Keratinocyte (primary cell): ENCODE results near the gene HOXA10. TPM values are rescaled to one million over a fixed set of nuclear protein-coding genes. Genes with fewer than 3 reads are reported as not detected.

Source experiments
- DNase-seq: peaks from one replicate; pipeline ENCODE4 v3.0.0-alpha.2; 2011; ENCODE audit warnings: low read depth, missing footprints, low spot score
- FAIRE-seq: peaks from 2 replicates; lab custom pipeline; 2011; peaks lifted over from hg19 to GRCh38; lab: Jason Lieb, UNC
- H2AFZ ChIP-seq: 2 replicates; pipeline ENCODE4 v1.6.0; 2012; ENCODE audit warnings: low read length, control low read depth, inconsistent platforms; ENCODE audit not compliant: control insufficient read depth
- H3K27ac ChIP-seq: 2 replicates; pipeline ENCODE4 v1.5.1; 2011; ENCODE audit warnings: low read length; ENCODE audit not compliant: control insufficient read depth, insufficient read depth
- H3K27me3 ChIP-seq: 3 replicates; pipeline ENCODE4 v1.6.0; 2011; ENCODE audit warnings: low read length; ENCODE audit not compliant: control insufficient read depth, insufficient read depth; ENCODE audit errors: extremely low read depth
- H3K36me3 ChIP-seq, 2 experiments: 2 replicates in 1 of 2; 3 replicates in 1 of 2; pipeline ENCODE4 v1.5.1; 2011; ENCODE audit warnings: low read length in 2 of 2, mild to moderate bottlenecking in 1 of 2; ENCODE audit not compliant: control insufficient read depth in 2 of 2, insufficient read depth in 2 of 2; ENCODE audit errors: extremely low read depth in 1 of 2
- H3K4me1 ChIP-seq: 3 replicates; pipeline ENCODE4 v1.5.1; 2011; ENCODE audit warnings: low read length; ENCODE audit not compliant: control insufficient read depth, insufficient read depth; ENCODE audit errors: extremely low read depth
- H3K4me2 ChIP-seq: 3 replicates; pipeline ENCODE4 v1.6.0; 2011; ENCODE audit warnings: low read depth, low read length; ENCODE audit not compliant: control insufficient read depth, insufficient read depth; ENCODE audit errors: extremely low read depth
- H3K4me3 ChIP-seq, 3 experiments: fragments of 200-600 bp in 1 of 3; sonication (generic) in 1 of 3; 2 replicates in 2 of 3; 3 replicates in 1 of 3; pipeline ENCODE4 v1.5.1; 2011 to 2016; ENCODE audit warnings: low read length in 3 of 3, mild to moderate bottlenecking in 3 of 3, control low read depth in 2 of 3, inconsistent platforms in 1 of 3, low read depth in 1 of 3, mixed read lengths in 1 of 3, mixed run types in 1 of 3, moderate library complexity in 1 of 3; ENCODE audit not compliant: control insufficient read depth in 2 of 3, insufficient read depth in 2 of 3; ENCODE audit errors: extremely low read depth in 1 of 3
- H3K79me2 ChIP-seq: 2 replicates; pipeline ENCODE4 v1.6.0; 2012; ENCODE audit warnings: low read length; ENCODE audit not compliant: control insufficient read depth, insufficient read depth
- H3K9ac ChIP-seq: 3 replicates; pipeline ENCODE4 v1.6.0; 2011; ENCODE audit warnings: low read length; ENCODE audit not compliant: control insufficient read depth, insufficient read depth; ENCODE audit errors: extremely low read depth
- H3K9me1 ChIP-seq: 3 replicates; pipeline ENCODE4 v1.6.0; 2011; ENCODE audit warnings: low read length; ENCODE audit not compliant: control insufficient read depth, insufficient read depth; ENCODE audit errors: extremely low read depth
- H3K9me3 ChIP-seq: 2 replicates; pipeline ENCODE4 v1.5.1; 2012; ENCODE audit warnings: low read depth, low read length; ENCODE audit not compliant: control insufficient read depth
- H4K20me1 ChIP-seq: 3 replicates; pipeline ENCODE4 v1.6.0; 2011; ENCODE audit warnings: low read length; ENCODE audit not compliant: control insufficient read depth, insufficient read depth; ENCODE audit errors: extremely low read depth
- EZH2 ChIP-seq: IDR thresholded peaks from one replicate; pipeline ENCODE4 v1.6.1; 2012; ENCODE audit warnings: inconsistent platforms, mild to moderate bottlenecking, low read length, moderate library complexity
- dilution Hi-C: fragments of 300-500 bp; cut with MboI; formaldehyde crosslinking; loops from one replicate; pipeline ENCODE4 v1.7.0; 2020; ENCODE audit warnings: low sequenced_read_pairs; ENCODE audit not compliant: extremely low pct_ligation_motif_present
- polyA plus RNA-seq, 5 experiments: library from polyadenylated mRNA; depleted of rRNA in 3 of 5; stranded (reverse) in 3 of 5; stranded (forward) in 1 of 5; unstranded in 1 of 5; fragments of >200 nt; gene quantifications; 1 replicate in 1 of 5; 2 replicates in 3 of 5; 3 replicates in 1 of 5; pipeline versions ENCODE4 v1.2.1 to v1.2.3, GENCODE V29; 2011 to 2012; ENCODE audit warnings: missing spikeins in 2 of 5, low read depth in 1 of 5, low replicate concordance in 1 of 5
- TF ChIP-seq, protein P1 (sequence below), 3 experiments: IDR thresholded peaks in 1 of 3; conservative IDR thresholded peaks in 1 of 3; optimal IDR thresholded peaks in 1 of 3; 2 replicates in 2 of 3; 3 replicates in 1 of 3; pipeline versions ENCODE3 to v1.5.1; 2011; ENCODE audit warnings: low read length in 3 of 3, mild to moderate bottlenecking in 3 of 3, moderate library complexity in 2 of 3, control low read depth in 1 of 3, inconsistent platforms in 1 of 3; ENCODE audit not compliant: insufficient read depth in 2 of 3; ENCODE audit errors: extremely low read depth in 1 of 3

The HOXA10 gene
- polyA plus RNA-seq, 1 donor (not counting 4 experiments of a cell fraction or from before 2014, with no cell fraction given) = 2.4 TPM

DNA sequence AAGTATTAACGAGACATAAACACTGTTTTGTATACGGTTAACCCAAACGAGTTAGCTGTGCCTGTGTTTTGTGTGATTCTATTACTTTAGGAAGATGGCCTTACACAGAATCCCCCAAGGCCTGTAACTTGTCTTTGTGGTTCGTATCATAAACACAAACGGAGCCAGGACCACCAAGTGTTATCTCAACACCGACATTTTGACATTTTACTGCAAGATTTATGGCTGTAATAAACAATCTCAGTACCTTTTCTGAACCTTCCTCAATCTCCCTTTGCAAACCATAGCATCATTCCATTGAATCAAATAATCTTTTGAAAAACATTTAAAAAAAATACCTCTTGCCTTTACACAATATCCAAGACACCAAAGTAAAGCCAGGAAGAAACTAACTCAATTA lies 41.1 kb downstream of the HOXA10 start:
- Histone ChIP-seq H3K79me2 (peaks cover 13% of the 10 kb centered on the region), H3K27ac (no peak overlapping the region), H4K20me1 (no peaks in the 10 kb centered on the region), H3K27me3 (no peaks in the 10 kb centered on the region), H3K4me1 (peaks cover 44% of the 10 kb centered on the region), H3K9ac (no peak overlapping the region), H3K9me3 (no peaks in the 10 kb centered on the region), H2AFZ (no peak overlapping the region), H3K4me2 (no peak overlapping the region), H3K36me3 (no peaks in the 10 kb centered on the region), H3K4me3 (no peak overlapping the region), H3K9me1 (no peaks in the 10 kb centered on the region)
- FAIRE-seq = no peak
- no peak for TF ChIP-seq EZH2
- TF ChIP-seq, protein P1, sequence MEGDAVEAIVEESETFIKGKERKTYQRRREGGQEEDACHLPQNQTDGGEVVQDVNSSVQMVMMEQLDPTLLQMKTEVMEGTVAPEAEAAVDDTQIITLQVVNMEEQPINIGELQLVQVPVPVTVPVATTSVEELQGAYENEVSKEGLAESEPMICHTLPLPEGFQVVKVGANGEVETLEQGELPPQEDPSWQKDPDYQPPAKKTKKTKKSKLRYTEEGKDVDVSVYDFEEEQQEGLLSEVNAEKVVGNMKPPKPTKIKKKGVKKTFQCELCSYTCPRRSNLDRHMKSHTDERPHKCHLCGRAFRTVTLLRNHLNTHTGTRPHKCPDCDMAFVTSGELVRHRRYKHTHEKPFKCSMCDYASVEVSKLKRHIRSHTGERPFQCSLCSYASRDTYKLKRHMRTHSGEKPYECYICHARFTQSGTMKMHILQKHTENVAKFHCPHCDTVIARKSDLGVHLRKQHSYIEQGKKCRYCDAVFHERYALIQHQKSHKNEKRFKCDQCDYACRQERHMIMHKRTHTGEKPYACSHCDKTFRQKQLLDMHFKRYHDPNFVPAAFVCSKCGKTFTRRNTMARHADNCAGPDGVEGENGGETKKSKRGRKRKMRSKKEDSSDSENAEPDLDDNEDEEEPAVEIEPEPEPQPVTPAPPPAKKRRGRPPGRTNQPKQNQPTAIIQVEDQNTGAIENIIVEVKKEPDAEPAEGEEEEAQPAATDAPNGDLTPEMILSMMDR (optimal IDR thresholded peaks at IDR 0.05 in 1 of 3, IDR thresholded peaks at IDR 0.05 in 1 of 3, conservative IDR thresholded peaks at IDR 0.05 in 1 of 3; ENCODE audit: extremely low read depth in 1 of 3, insufficient read depth in 2 of 3, low read length in 3 of 3) = no peak
- dilution Hi-C loops = no loop called here
- DNase-seq = no peak

DNA sequence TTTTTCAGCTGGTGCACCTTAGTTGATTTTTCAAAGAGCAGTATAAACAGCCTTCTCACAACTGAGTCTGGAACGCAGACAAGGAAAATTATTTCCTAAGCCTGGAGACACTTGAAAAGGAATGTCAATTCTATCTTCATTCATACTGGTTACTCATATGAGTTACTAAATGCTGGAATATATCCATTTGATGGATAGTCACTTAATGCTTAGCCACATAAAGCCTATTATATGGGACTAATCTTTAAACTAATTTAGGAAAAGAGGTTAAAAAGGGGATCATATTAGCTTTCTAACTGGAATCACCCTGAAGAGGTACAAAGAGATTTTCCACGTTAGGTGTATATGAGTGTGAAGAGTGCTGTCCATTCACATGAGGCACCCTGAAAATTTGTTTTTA lies 41.9 kb downstream of the HOXA10 start:
- Histone ChIP-seq H3K9me3 (no peaks in the 10 kb centered on the region), H3K36me3 (no peaks in the 10 kb centered on the region), H4K20me1 (no peaks in the 10 kb centered on the region), H3K4me1 (peaks cover 44% of the 10 kb centered on the region), H2AFZ (no peak overlapping the region), H3K27me3 (no peaks in the 10 kb centered on the region), H3K27ac (no peak overlapping the region), H3K9me1 (no peaks in the 10 kb centered on the region), H3K4me2 (no peak overlapping the region), H3K4me3 (no peak overlapping the region), H3K9ac (no peak overlapping the region), H3K79me2 (peaks cover 13% of the 10 kb centered on the region)
- DNase-seq = no peak
- no peak for FAIRE-seq
- dilution Hi-C loops = no loop called here
- TF ChIP-seq, protein P1 (optimal IDR thresholded peaks at IDR 0.05 in 1 of 3, IDR thresholded peaks at IDR 0.05 in 1 of 3, conservative IDR thresholded peaks at IDR 0.05 in 1 of 3; ENCODE audit: extremely low read depth in 1 of 3, insufficient read depth in 2 of 3, low read length in 3 of 3) = no peak
